OCI-LY1 (cell line): ENCODE results near the gene MYADM.

Experiments used
- H2AFZ ChIP-seq: fragments of 200-600 bp; sonication (generic), shearing (Covaris generic); 2 replicates; pipeline ENCODE4 v1.6.0; 2014; ENCODE audit warnings: antibody characterized with exemption, mild to moderate bottlenecking, low read length
- H3F3A ChIP-seq: fragments of 200-600 bp; sonication (generic), shearing (Covaris generic); 2 replicates; pipeline ENCODE4 v1.6.0; 2014; ENCODE audit warnings: mild to moderate bottlenecking, antibody characterized with exemption, low read length, moderate library complexity; ENCODE audit not compliant: insufficient read depth
- H3K27ac ChIP-seq: fragments of 200-600 bp; sonication (generic); 2 replicates; pipeline ENCODE4 v1.5.1; 2014; ENCODE audit warnings: low read length, mixed run types, mild to moderate bottlenecking, low read depth; ENCODE audit not compliant: poor library complexity, severe bottlenecking
- H3K27me3 ChIP-seq: fragments of 200-600 bp; sonication (generic); 2 replicates; pipeline ENCODE4 v1.6.0; 2014; ENCODE audit warnings: antibody characterized with exemption, mild to moderate bottlenecking, low read length, moderate library complexity; ENCODE audit not compliant: insufficient read depth
- H3K36me3 ChIP-seq: fragments of 200-600 bp; sonication (generic); 2 replicates; pipeline ENCODE4 v1.6.1; 2014; ENCODE audit warnings: mild to moderate bottlenecking, antibody characterized with exemption, low read length, moderate library complexity, mixed read lengths; ENCODE audit not compliant: insufficient read depth
- H3K4me1 ChIP-seq: fragments of 200-600 bp; sonication (generic); 2 replicates; pipeline ENCODE4 v1.5.1; 2014; ENCODE audit warnings: mild to moderate bottlenecking, low read length, moderate library complexity; ENCODE audit not compliant: insufficient read depth, severe bottlenecking
- H3K4me2 ChIP-seq: fragments of 200-600 bp; sonication (generic), shearing (Covaris generic); 2 replicates; pipeline ENCODE4 v1.6.1; 2014; ENCODE audit warnings: low read length
- H3K4me3 ChIP-seq: fragments of 200-600 bp; sonication (generic); 2 replicates; pipeline ENCODE4 v1.5.1; 2014; ENCODE audit warnings: low read length, low read depth, mild to moderate bottlenecking, mixed read lengths; ENCODE audit not compliant: poor library complexity, severe bottlenecking
- H3K79me2 ChIP-seq: fragments of 200-600 bp; shearing (Covaris generic); 2 replicates; pipeline ENCODE4 v1.6.1; 2016; ENCODE audit warnings: mixed run types, low read length, mixed read lengths; ENCODE audit not compliant: insufficient read depth
- H3K9ac ChIP-seq: fragments of 200-600 bp; sonication (generic), shearing (Covaris generic); 2 replicates; pipeline ENCODE4 v1.6.1; 2014; ENCODE audit warnings: mild to moderate bottlenecking, low read length, mixed read lengths
- H3K9me2 ChIP-seq: fragments of 200-600 bp; sonication (generic), shearing (Covaris generic); 2 replicates; pipeline ENCODE4 v1.6.1; 2014; ENCODE audit warnings: low read depth, mild to moderate bottlenecking, low read length, mixed read lengths
- H3K9me3 ChIP-seq: fragments of 200-600 bp; shearing (Covaris generic); 2 replicates; pipeline ENCODE4 v1.6.1; 2014; ENCODE audit warnings: low read length, mixed read lengths
- H4K20me1 ChIP-seq: fragments of 200-600 bp; sonication (generic), shearing (Covaris generic); 2 replicates; pipeline ENCODE4 v1.6.0; 2016; ENCODE audit warnings: mild to moderate bottlenecking, low read length; ENCODE audit not compliant: insufficient read depth
- EZH2 ChIP-seq: fragments of 200-600 bp; sonication (generic), shearing (Covaris generic); IDR thresholded peaks from 2 replicates; pipeline ENCODE4 v1.8.0; 2017; ENCODE audit warnings: borderline replicate concordance, mixed run types, mild to moderate bottlenecking, antibody characterized with exemption, low read length, moderate library complexity, mixed read lengths
- TF ChIP-seq, protein P1 (sequence below): fragments of 200-600 bp; sonication (generic), shearing (Covaris generic); IDR thresholded peaks from 2 replicates; pipeline ENCODE4 v1.5.1; 2017; ENCODE audit warnings: mild to moderate bottlenecking, antibody characterized with exemption, low read length, moderate library complexity, mixed read lengths

Gene MYADM

DNA sequence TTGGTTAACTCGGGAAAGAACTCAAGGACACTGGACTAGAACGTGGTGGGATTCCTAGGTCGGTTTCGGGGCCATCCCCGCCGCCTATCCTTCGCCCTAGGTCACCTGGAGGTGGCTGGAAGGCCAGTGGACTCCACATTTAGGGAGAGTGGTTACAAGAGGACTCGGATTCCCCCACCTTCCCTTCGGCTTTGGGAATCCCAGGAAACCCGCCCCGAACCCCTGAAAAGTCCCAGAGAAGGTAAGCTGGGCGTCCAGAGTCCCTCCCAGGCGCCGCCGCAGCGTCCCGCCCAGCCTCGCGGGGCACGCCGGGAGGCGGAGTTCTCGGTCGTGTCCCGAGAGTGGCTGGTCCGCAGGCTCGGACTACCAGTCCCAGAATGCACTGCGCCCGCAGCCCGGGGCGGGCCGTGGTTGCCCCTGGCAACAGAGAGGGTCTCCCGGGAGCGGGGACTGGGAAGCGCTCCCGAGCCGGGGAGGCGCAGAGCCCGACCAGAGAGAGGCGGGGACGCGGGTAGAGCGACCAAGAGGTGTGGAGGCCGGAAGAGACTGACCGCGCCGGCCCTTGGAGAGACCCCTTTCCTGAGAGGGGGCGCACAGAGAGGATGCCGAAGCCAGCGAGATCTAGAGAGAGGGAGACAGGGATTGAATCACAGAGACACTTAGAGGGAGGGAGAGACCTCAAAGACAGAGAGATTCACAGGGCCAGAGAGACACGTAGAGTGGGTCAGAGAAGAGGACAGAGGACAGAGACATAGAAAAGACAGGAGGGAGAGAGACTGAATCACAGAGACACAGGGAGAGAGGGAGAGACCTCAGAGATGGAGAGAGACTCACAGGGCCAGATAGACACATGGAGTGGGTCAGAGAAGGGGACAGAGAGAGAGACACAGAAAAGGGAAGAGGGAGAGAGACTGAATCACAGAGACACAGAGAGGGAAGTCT, 11.7 kb downstream of the MYADM start:
- Histone ChIP-seq H3K36me3 (no peaks in the 10 kb centered on the region), H4K20me1 (no peaks in the 10 kb centered on the region), H3K27me3 (no peaks in the 10 kb centered on the region), H3K27ac (no peak overlapping the region), H3K9ac (no peak overlapping the region), H3K79me2 (no peaks in the 10 kb centered on the region), H3K4me1 (no peaks in the 10 kb centered on the region), H3K9me3 (no peaks in the 10 kb centered on the region), H3F3A (no peaks in the 10 kb centered on the region), H3K4me3 (no peak overlapping the region), H3K9me2 (no peaks in the 10 kb centered on the region), H3K4me2 (no peak overlapping the region), H2AFZ (no peak overlapping the region)
- no peak for TF ChIP-seq EZH2
- TF ChIP-seq, protein P1, sequence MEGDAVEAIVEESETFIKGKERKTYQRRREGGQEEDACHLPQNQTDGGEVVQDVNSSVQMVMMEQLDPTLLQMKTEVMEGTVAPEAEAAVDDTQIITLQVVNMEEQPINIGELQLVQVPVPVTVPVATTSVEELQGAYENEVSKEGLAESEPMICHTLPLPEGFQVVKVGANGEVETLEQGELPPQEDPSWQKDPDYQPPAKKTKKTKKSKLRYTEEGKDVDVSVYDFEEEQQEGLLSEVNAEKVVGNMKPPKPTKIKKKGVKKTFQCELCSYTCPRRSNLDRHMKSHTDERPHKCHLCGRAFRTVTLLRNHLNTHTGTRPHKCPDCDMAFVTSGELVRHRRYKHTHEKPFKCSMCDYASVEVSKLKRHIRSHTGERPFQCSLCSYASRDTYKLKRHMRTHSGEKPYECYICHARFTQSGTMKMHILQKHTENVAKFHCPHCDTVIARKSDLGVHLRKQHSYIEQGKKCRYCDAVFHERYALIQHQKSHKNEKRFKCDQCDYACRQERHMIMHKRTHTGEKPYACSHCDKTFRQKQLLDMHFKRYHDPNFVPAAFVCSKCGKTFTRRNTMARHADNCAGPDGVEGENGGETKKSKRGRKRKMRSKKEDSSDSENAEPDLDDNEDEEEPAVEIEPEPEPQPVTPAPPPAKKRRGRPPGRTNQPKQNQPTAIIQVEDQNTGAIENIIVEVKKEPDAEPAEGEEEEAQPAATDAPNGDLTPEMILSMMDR: no peak

- Histone ChIP-seq H3K79me2 (no peaks in the 10 kb centered on the region), H3K36me3 (no peaks in the 10 kb centered on the region), H2AFZ (no peak overlapping the region), H3K27me3 (no peaks in the 10 kb centered on the region), H3K9ac (no peak overlapping the region), H4K20me1 (no peaks in the 10 kb centered on the region), H3K9me2 (no peaks in the 10 kb centered on the region), H3K4me3 (no peak overlapping the region), H3K4me2 (no peak overlapping the region), H3F3A (no peaks in the 10 kb centered on the region), H3K27ac (no peak overlapping the region), H3K4me1 (no peaks in the 10 kb centered on the region), H3K9me3 (no peaks in the 10 kb centered on the region)
- TF ChIP-seq, protein P1: no peak
- no peak for TF ChIP-seq EZH2
Measured at GRCh38 chr19:53880711-53881481, 13.2 kb downstream of the MYADM start.

DNA sequence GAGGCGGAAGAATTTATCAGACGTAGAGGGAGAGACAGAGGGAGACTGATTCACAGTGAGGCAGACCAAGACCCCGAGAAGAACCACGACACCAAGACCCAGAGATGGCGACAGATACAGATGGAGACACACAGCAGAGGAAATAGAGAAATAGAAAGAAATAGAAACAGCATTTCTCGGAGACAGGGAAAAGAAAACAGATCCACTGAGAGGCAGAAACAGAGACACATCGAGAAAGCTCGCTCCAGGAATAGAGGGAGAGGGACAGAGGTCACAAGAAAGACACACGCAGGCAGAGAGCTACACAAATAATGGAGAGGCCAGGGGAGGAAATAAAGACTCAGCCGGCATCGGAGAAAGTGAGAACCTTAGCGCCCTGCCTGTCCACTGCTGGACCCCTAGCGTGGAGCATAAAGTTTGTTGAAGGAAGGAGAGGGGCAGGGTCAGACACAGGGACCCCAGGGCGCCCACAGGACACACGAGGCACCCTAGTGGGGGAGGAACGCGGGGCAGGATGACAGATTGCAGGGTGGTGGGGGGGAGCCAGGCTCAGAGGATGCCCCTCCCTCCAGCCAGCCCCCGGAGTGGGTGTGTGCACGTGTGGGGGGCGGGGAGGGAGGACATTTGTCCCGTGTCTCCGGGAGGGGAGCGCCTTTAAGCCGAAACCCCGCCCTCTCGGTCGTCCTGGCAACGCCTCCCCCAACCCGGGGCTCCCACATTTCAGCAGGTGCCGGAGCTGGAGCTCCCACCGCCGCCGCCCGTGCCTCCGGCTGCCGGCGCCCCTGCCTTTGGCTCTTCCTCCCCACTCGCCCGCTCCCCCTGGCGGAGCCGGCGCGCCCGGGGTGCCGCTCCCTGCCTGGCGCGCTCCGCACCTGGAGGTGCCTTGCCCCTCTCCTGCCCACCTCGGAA, 14.1 kb downstream of the MYADM start, which contains the start of gene PRKCG:
TSS of gene PRKCG (plus strand) at position 716 of the 909 bp plus-strand sequence. CDS start 298 bp downstream, outside the sequence.
- no peaks in the 10 kb centered on the region for H3K36me3 ChIP-seq
- no peak within 1 kb of the TSS for H3K4me3 ChIP-seq
- no peaks in the 10 kb centered on the region for H3K9me2 ChIP-seq
- no peak for TF ChIP-seq EZH2
- TF ChIP-seq, protein P1: no peak
- no peak within 1 kb of the TSS for H2AFZ ChIP-seq
- no peaks in the 10 kb centered on the region for H3K4me1 ChIP-seq
- H3K9me3 ChIP-seq: no peaks in the 10 kb centered on the region
- H4K20me1 ChIP-seq: no peaks in the 10 kb centered on the region
- no peaks in the 10 kb centered on the region for H3F3A ChIP-seq
- H3K27ac ChIP-seq: no peak within 1 kb of the TSS
- no peaks in the 10 kb centered on the region for H3K27me3 ChIP-seq
- no peaks in the 10 kb centered on the region for H3K79me2 ChIP-seq
- H3K9ac ChIP-seq: no peak within 1 kb of the TSS
- no peak within 1 kb of the TSS for H3K4me2 ChIP-seq
